ENCODE measurements around the gene LOXL4. TPM values are rescaled to one million over a fixed set of nuclear protein-coding genes. Genes with fewer than 3 reads are reported as not detected.

LOXL4 gene
- total RNA-seq, 4 donors from 2014 or later = 0.85 to 1.7 (median 1.6) TPM; not detected in 1

DNA sequence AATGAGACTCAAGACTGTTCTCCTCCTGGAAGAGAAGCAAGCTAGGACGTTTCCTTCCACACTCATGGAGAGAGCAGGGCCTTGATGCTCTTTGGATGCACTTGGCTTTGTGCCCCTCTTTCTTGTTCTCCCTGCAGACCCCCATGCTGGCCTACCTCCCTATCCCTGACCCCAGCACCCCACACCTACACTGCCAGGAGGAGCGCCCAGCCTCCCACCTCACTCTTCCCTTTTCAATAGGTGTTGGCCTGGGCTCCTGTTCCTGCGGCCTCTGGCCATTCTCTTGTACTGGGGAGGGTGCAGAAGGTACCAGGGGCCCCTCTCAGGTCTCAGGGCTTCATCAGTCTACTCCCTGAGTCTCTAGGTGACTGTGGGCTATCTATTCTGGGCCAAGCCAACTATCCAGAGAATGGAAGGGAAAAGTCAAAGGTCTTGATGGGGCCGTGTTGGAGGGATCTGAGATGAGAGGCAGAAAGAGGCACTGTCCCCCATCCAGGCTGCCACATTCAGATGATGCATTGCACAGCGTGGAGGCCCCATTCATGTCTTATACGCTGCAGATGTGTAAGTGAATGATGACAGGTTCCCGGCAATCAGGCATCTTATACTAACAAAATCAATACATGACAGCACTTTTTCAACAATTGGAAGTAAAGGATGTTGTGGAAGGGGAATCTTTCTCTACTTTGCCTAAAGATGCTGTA lies 32.7 kb upstream of the LOXL4 start:
- Histone ChIP-seq H3K4me1 (no peaks in the 10 kb centered on the region), H3K9me3 (no peaks in the 10 kb centered on the region), H3K27ac (no peak overlapping the region), H3K4me3 (no peak overlapping the region), H3K27me3 (no peaks in the 10 kb centered on the region), H3K36me3 (no peaks in the 10 kb centered on the region)
- no peak for DNase-seq
- TF ChIP-seq POLR2A (IDR thresholded peaks at IDR 0.05) = no peak
- TF ChIP-seq, protein P1, sequence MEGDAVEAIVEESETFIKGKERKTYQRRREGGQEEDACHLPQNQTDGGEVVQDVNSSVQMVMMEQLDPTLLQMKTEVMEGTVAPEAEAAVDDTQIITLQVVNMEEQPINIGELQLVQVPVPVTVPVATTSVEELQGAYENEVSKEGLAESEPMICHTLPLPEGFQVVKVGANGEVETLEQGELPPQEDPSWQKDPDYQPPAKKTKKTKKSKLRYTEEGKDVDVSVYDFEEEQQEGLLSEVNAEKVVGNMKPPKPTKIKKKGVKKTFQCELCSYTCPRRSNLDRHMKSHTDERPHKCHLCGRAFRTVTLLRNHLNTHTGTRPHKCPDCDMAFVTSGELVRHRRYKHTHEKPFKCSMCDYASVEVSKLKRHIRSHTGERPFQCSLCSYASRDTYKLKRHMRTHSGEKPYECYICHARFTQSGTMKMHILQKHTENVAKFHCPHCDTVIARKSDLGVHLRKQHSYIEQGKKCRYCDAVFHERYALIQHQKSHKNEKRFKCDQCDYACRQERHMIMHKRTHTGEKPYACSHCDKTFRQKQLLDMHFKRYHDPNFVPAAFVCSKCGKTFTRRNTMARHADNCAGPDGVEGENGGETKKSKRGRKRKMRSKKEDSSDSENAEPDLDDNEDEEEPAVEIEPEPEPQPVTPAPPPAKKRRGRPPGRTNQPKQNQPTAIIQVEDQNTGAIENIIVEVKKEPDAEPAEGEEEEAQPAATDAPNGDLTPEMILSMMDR (IDR thresholded peaks at IDR 0.05) = no peak

- no peak for TF ChIP-seq POLR2A (IDR thresholded peaks at IDR 0.05)
- TF ChIP-seq, protein P1 (IDR thresholded peaks at IDR 0.05) = no peak
- no peak overlapping the region for H3K27ac ChIP-seq
- DNase-seq = no peak
- no peak overlapping the region for H3K4me3 ChIP-seq
- H3K9me3 ChIP-seq = no peaks in the 10 kb centered on the region
- no peaks in the 10 kb centered on the region for H3K27me3 ChIP-seq
- H3K4me1 ChIP-seq = no peaks in the 10 kb centered on the region
- H3K36me3 ChIP-seq = no peaks in the 10 kb centered on the region
These were observed 31.3 kb upstream of the LOXL4 start for GRCh38 chr10:98299341-98299740.

GRCh38 chr10:98296524-98296923 lies 28.5 kb upstream of the LOXL4 start:
- DNase-seq = no peak
- Histone ChIP-seq H3K27me3 (no peaks in the 10 kb centered on the region), H3K9me3 (no peaks in the 10 kb centered on the region), H3K36me3 (no peaks in the 10 kb centered on the region), H3K27ac (no peak overlapping the region), H3K4me1 (peaks cover 0 to 4% (median 0%) of the 10 kb centered on the region in 4 donors), H3K4me3 (no peak overlapping the region)
- TF ChIP-seq, protein P1 (IDR thresholded peaks at IDR 0.05) = no peak
- no peak for TF ChIP-seq POLR2A (IDR thresholded peaks at IDR 0.05)

GRCh38 chr10:98295907-98296306 lies 27.9 kb upstream of the LOXL4 start:
- Histone ChIP-seq H3K27ac (no peak overlapping the region), H3K36me3 (no peaks in the 10 kb centered on the region), H3K4me1 (peaks cover 0 to 4% (median 0%) of the 10 kb centered on the region in 4 donors), H3K9me3 (no peaks in the 10 kb centered on the region), H3K4me3 (no peak overlapping the region), H3K27me3 (no peaks in the 10 kb centered on the region)
- DNase-seq = no peak
- TF ChIP-seq POLR2A (IDR thresholded peaks at IDR 0.05) = no peak
- TF ChIP-seq, protein P1 (IDR thresholded peaks at IDR 0.05) = no peak

DNA sequence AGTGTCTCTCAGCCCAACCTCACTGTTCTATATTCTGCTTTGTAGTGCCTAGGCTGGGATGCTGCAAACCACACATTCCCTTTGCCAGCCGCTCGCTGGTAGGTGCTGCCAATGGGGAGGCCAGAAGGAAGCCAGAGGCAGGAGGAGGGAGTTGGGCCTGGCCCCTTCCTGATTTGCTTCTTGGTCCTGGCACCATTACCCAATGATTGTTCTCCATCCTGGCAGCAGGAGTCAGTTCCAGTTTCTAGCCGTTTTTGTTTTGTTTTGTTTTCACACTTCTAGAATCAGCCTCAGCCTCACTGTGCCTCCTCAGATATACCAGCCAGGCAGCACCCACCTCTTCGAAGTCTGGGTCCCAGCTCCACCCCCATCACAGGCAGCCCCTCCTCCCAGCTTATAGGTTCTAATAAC lies 27.4 kb upstream of the LOXL4 start:
- Histone ChIP-seq H3K4me3 (no peak overlapping the region), H3K9me3 (no peaks in the 10 kb centered on the region), H3K27me3 (no peaks in the 10 kb centered on the region), H3K36me3 (no peaks in the 10 kb centered on the region), H3K4me1 (peaks cover 0 to 4% (median 0%) of the 10 kb centered on the region in 4 donors), H3K27ac (no peak overlapping the region)
- TF ChIP-seq, protein P1 (IDR thresholded peaks at IDR 0.05) = no peak
- TF ChIP-seq POLR2A (IDR thresholded peaks at IDR 0.05) = no peak
- no peak for DNase-seq

Measured in Peyer's patch (tissue), 4 donors.